ENCODE results near the gene PAN3.

PAN3 gene

DNA sequence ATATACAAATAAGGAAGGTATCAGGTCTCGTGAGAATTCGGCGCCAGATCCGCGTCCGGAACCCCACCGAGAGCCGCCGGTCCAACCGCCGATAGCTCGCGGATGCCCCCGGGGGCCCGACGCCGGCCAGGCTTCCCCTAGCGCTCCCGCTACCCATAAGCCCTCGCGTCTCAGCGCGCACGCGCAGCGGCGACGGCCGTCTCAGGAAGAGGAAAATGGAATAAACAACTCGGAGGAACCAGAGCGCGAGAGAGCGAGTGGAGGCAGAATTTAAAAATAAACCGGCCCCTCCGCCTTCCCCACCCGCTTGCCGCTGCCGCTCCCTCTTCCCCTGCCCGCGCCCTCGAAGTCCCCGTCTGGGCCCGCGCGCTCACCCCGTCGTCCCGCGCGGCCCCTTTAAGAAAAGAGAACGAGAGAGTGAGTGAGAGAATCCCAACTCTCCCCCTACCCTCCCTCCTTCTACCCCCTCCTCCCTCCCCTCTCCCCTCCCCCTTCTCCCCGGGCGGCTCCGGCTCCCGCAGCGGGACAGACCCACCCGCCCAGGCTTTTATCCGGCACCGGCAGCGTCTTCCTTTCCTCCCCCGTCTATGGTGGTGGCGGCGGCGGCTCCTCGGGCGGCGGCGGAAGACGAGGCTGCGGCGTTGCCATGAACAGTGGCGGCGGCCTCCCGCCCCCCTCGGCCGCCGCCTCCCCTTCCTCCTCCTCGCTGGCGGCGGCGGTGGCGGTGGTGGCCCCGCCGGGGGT is at the start of gene PAN3:
TSS of gene PAN3 (plus strand) at position 534 of the 744 bp plus-strand sequence. CDS start at position 647, 113 bp downstream.
- TF ChIP-seq, protein P1, sequence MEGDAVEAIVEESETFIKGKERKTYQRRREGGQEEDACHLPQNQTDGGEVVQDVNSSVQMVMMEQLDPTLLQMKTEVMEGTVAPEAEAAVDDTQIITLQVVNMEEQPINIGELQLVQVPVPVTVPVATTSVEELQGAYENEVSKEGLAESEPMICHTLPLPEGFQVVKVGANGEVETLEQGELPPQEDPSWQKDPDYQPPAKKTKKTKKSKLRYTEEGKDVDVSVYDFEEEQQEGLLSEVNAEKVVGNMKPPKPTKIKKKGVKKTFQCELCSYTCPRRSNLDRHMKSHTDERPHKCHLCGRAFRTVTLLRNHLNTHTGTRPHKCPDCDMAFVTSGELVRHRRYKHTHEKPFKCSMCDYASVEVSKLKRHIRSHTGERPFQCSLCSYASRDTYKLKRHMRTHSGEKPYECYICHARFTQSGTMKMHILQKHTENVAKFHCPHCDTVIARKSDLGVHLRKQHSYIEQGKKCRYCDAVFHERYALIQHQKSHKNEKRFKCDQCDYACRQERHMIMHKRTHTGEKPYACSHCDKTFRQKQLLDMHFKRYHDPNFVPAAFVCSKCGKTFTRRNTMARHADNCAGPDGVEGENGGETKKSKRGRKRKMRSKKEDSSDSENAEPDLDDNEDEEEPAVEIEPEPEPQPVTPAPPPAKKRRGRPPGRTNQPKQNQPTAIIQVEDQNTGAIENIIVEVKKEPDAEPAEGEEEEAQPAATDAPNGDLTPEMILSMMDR (conservative IDR thresholded peaks at IDR 0.05), result peak; percentile 16; the same call in 1 of the 2 replicates

DNA sequence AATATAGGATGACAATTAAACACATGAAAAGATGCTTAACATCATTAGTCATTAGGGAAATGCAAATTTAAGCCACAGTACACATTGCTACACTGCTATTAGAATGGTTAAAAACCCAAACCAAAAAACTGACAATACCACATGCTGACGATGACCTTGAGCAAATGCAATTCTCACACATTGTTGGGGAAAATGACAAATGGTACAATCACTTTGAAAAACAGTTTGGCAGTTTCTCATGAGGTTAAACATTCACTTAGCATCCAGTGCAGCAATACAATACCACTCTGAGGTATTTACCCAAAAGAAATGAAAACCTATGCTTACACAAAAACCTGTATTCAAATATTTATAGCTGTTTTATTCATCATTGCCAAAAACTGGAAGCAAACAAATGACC is 49.3 kb upstream of the PAN3 start:
- H3K27ac ChIP-seq, result peak overlapping the region; percentile 48
- TF ChIP-seq, protein P1 (conservative IDR thresholded peaks at IDR 0.05), result no peak

More for the DNA sequence above, at the start of gene PAN3:
- H3K27ac ChIP-seq, result peak within 1 kb of the TSS; percentile 95

- TF ChIP-seq, protein P1 (conservative IDR thresholded peaks at IDR 0.05), result no peak
- no peak overlapping the region for H3K27ac ChIP-seq
These were observed 45.9 kb upstream of the PAN3 start for GRCh38 chr13:28092431-28092830.

DNA sequence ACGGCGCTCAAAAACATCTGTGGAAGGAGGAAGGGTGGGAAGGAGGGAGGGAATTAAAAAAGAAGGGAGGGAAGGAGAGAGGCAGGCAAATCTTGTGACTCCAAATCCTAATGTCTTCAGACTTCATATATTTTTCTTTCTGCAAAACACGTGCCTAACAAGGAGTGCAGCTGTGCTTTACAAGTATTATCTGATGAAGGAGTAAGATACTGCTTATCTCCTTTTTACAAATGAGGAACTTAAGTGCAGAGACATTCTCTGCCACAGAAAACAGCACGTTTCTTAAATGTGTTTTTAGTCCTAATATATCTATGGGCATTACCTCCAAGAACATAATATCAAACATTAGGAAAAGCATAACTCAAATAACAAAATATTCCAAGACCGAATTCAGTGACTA is 44.5 kb upstream of the PAN3 start:
- TF ChIP-seq, protein P1 (conservative IDR thresholded peaks at IDR 0.05), result no peak
- H3K27ac ChIP-seq, result no peak overlapping the region

- TF ChIP-seq, protein P1 (conservative IDR thresholded peaks at IDR 0.05), result no peak
- no peak overlapping the region for H3K27ac ChIP-seq
These were observed 44.0 kb upstream of the PAN3 start for GRCh38 chr13:28094306-28094705.

DNA sequence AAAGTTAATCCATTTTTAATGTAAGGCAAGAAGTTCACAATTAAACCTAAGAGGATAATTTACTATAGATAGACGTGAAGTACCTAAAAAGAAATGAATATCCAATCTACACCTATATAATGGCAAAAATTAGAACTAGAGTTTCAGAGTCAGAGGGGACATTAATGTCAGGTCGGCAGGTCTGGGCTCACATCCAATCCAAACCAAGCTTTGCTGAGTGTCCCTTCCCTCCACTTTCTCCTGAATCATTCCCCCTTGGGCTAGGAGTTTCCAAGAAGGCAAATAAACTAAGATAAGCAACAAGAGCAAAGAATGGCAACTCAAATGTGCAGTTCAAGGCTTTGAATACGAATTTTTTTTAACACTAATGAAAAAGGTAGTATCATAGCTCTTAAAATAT is 40.8 kb upstream of the PAN3 start:
- TF ChIP-seq, protein P1 (conservative IDR thresholded peaks at IDR 0.05), result no peak

GRCh38 chr13:28099396-28100149 is 38.8 kb upstream of the PAN3 start:
- TF ChIP-seq, protein P1 (conservative IDR thresholded peaks at IDR 0.05), result no peak
- H3K27ac ChIP-seq, result no peak overlapping the region

More for the DNA sequence above, 40.8 kb upstream of the PAN3 start:
- H3K27ac ChIP-seq, result no peak overlapping the region

Measured in VCaP (cell line).